A549 (cell line): Measurements from ENCODE around the gene PCGF5.
A peak's percentile ranks its signal among the peaks of the same experiment; 100 is the strongest.

ENCODE experiments used
- CEBPB ChIP-seq, 2 experiments: fragments of >200 bp in 1 of 2; sonication (Bioruptor Twin) in 1 of 2; formaldehyde crosslinking in 1 of 2; IDR thresholded peaks; 2 replicates each; pipeline ENCODE4 v1.6.1; 2012 to 2016
- MAFK ChIP-seq: fragments of 450-650 bp; IDR thresholded peaks from 2 replicates; pipeline ENCODE4 v1.6.1; 2014; ENCODE audit not compliant: partially characterized antibody
- MAZ ChIP-seq: fragments of 150-350 bp; IDR thresholded peaks from 2 replicates; pipeline ENCODE4 v1.6.1; 2014; ENCODE audit warnings: antibody characterized with exemption, low read depth, low read length, borderline replicate concordance
- POLR2AphosphoS2 ChIP-seq: conservative IDR thresholded peaks from 2 replicates; pipeline ENCODE4 v1.6.1; 2012; ENCODE audit warnings: low read length, improper control_type of control experiment, inconsistent platforms
- TF ChIP-seq, protein P1 (sequence below): fragments of >200 bp; sonication (Bioruptor Twin); formaldehyde crosslinking; IDR thresholded peaks from 3 replicates; pipeline ENCODE4 v1.5.1; 2016
- TF ChIP-seq, protein P2 (sequence below): fragments of 150-350 bp; IDR thresholded peaks from 2 replicates; pipeline ENCODE4 v1.6.1; 2014; ENCODE audit warnings: low read depth, mild to moderate bottlenecking, low read length
- TF ChIP-seq, protein P3 (sequence below): IDR thresholded peaks from 2 replicates; pipeline ENCODE4 v1.6.1; 2012
- TF ChIP-seq, protein P4 (sequence below): fragments of 250-450 bp; sonication (Bioruptor Pico); IDR thresholded peaks from 2 replicates; pipeline ENCODE4 v1.5.0; 2021; ENCODE audit warnings: mild to moderate bottlenecking, moderate library complexity, borderline replicate concordance
- TF ChIP-seq, protein P5 (sequence below): fragments of 250-450 bp; sonication (Bioruptor Pico); IDR thresholded peaks from 2 replicates; pipeline ENCODE4 v1.5.0; 2020; ENCODE audit warnings: low read depth, mild to moderate bottlenecking, moderate library complexity

DNA sequence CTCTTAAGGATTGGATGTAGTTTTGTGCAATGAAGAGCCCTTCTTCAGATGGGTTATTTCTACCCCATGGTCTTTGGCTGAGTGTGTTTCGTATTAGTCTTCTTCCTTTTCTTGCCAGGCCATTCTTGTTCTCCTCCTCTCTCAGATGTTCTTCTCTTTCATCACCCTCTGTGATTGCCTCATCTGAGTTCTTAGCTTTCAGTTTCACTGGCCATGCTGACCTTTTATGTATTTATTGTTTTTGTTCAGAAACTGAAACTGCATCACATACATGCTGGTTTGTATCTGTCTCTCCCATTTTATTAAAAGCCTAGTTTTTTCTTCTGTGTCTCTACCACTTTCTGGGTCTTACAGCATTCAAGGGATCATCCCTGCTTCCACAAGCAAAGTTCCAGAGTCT is 21.7 kb upstream of the PCGF5 start:
- TF ChIP-seq, protein P1, sequence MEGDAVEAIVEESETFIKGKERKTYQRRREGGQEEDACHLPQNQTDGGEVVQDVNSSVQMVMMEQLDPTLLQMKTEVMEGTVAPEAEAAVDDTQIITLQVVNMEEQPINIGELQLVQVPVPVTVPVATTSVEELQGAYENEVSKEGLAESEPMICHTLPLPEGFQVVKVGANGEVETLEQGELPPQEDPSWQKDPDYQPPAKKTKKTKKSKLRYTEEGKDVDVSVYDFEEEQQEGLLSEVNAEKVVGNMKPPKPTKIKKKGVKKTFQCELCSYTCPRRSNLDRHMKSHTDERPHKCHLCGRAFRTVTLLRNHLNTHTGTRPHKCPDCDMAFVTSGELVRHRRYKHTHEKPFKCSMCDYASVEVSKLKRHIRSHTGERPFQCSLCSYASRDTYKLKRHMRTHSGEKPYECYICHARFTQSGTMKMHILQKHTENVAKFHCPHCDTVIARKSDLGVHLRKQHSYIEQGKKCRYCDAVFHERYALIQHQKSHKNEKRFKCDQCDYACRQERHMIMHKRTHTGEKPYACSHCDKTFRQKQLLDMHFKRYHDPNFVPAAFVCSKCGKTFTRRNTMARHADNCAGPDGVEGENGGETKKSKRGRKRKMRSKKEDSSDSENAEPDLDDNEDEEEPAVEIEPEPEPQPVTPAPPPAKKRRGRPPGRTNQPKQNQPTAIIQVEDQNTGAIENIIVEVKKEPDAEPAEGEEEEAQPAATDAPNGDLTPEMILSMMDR, result no peak
- TF ChIP-seq, protein P2, sequence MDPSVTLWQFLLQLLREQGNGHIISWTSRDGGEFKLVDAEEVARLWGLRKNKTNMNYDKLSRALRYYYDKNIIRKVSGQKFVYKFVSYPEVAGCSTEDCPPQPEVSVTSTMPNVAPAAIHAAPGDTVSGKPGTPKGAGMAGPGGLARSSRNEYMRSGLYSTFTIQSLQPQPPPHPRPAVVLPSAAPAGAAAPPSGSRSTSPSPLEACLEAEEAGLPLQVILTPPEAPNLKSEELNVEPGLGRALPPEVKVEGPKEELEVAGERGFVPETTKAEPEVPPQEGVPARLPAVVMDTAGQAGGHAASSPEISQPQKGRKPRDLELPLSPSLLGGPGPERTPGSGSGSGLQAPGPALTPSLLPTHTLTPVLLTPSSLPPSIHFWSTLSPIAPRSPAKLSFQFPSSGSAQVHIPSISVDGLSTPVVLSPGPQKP, result no peak
- TF ChIP-seq MAZ, result no peak
- 0 out of 4 replicates have a peak, but pooled peaks of 1 of the 2 experiments have one; percentile 16 for TF ChIP-seq CEBPB (IDR thresholded peaks at IDR 0.05)
- TF ChIP-seq MAFK, result no peak
- TF ChIP-seq, protein P3, sequence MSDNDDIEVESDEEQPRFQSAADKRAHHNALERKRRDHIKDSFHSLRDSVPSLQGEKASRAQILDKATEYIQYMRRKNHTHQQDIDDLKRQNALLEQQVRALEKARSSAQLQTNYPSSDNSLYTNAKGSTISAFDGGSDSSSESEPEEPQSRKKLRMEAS, result no peak
- TF ChIP-seq, protein P4, sequence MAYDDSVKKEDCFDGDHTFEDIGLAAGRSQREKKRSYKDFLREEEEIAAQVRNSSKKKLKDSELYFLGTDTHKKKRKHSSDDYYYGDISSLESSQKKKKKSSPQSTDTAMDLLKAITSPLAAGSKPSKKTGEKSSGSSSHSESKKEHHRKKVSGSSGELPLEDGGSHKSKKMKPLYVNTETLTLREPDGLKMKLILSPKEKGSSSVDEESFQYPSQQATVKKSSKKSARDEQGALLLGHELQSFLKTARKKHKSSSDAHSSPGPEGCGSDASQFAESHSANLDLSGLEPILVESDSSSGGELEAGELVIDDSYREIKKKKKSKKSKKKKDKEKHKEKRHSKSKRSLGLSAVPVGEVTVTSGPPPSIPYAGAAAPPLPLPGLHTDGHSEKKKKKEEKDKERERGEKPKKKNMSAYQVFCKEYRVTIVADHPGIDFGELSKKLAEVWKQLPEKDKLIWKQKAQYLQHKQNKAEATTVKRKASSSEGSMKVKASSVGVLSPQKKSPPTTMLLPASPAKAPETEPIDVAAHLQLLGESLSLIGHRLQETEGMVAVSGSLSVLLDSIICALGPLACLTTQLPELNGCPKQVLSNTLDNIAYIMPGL (CRISPR knock-in tag), result no peak
- no peak for TF ChIP-seq POLR2AphosphoS2
- TF ChIP-seq, protein P5, sequence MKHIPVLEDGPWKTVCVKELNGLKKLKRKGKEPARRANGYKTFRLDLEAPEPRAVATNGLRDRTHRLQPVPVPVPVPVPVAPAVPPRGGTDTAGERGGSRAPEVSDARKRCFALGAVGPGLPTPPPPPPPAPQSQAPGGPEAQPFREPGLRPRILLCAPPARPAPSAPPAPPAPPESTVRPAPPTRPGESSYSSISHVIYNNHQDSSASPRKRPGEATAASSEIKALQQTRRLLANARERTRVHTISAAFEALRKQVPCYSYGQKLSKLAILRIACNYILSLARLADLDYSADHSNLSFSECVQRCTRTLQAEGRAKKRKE (CRISPR knock-in tag), result no peak
